HT-29 (cell line): Measurements from ENCODE around the gene FUOM. TPM values are rescaled to one million over a fixed set of nuclear protein-coding genes. Genes with fewer than 3 reads are reported as not detected.

Experiments
- DNase-seq: peaks from one replicate; pipeline ENCODE4 v3.0.0-alpha.2; 2015; ENCODE audit warnings: low spot score
- total RNA-seq: library from RNA; depleted of rRNA; stranded (reverse); fragments of >200 nt; shearing (Covaris generic); gene quantifications from 2 replicates; pipeline ENCODE4 v1.2.3, GENCODE V29; 2014

Gene FUOM
- total RNA-seq, 1 experiment from 2014 or later, result 59.7 TPM

DNA sequence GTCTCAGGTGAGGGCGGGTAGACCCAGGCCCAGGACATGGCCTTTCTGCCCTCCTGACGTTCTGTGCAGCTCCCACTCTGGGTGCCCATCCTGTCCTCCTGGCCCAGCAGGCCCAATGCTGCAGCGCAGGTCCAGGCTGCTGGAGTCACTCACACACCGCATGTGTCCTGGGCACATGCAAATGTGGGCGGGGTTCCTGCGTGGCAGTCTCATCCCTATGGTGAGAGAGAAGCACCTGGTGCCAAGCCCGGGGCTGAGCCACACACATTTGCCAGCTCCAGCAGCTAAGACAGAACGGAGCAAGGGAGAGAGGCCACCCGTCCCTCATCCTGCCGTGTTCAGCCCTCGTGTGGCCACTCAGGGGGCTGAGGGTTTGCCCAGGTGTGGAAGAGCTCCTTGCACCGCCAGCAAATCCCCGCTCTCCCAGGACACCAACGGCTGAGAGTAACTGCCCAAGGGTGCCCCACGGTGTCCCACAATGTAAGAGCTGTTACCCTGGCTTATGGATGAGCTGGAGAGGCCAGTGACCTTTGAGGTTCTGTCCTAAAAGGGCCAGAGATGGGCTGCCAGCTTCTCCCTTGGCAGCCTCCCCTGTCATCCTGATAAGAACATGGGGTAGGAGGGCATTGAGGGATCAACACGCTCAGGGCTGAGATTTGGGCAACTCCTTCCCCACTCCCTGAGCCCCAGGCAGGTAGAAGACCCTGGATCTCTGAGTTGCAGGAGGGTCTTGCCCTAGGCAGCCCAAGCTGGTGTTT is 4.4 kb downstream of the FUOM start:
- no peak for DNase-seq

DNA sequence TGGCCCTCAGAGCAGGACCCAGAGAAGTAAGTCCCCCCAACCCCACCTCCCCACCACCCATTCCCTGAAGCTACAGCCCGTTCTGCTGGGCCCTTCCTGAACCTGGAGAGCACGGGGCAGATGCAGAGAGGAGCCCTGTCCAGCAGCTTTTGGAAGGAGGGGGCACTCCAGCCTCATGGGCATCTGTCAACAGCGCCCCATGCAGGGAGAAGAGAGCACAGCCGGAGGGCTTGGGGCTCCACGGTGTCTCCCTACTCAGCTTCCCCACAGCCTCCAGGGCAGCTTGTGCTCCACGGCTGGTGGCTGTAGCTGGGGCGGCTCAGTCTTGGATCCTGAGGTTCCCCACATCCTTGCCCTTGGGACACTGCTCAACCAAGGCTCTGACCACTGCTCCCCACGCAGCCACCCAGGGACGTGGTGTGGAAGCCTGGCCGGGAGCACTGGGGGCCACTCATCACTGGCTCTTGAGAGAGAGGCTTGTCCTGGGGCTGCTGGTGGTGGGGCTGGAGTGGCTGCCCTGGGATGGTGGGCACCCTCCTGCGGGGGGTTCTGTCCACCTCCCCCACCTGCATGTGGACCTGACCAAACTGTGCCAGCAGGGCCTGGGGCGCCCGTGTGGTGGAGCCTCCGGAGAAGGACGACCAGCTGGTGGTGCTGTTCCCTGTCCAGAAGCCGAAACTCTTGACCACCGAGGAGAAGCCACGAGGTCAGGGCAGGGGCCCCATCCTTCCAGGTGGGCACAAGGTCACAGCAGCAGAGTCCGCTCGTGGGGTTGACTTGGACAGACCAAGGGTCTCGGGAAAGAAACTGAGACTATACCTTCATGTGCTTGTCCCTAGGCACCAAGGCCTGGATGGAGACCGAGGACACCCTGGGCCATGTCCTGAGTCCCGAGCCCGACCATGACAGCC is 6.2 kb downstream of the FUOM start:
- DNase-seq, result no peak

DNA sequence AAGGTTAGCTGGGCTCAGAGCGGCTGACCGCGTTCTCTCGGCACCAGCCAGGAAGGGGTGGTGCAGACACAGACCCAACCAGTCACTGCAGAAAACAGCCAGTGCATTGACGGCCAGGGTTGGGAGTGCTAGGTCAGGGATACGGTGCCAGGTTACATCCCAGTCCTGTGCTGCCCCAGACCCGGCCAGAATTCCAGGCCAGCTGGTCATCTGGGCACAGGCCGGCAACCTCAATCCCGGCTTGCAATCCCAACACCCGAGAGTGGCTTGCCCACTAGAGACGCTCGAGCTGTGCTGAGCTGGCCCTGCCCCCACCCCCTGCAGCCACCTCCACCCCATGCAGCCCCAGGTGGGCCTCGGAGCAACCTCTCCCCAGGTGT is 6.9 kb downstream of the FUOM start:
- DNase-seq, result peak; percentile 37

GRCh38 chr10:133350283-133350949 is 7.4 kb downstream of the FUOM start:
- DNase-seq, result no peak

- DNase-seq, result no peak
Observed at GRCh38 chr10:133349577-133350011, 8.2 kb downstream of the FUOM start.

DNA sequence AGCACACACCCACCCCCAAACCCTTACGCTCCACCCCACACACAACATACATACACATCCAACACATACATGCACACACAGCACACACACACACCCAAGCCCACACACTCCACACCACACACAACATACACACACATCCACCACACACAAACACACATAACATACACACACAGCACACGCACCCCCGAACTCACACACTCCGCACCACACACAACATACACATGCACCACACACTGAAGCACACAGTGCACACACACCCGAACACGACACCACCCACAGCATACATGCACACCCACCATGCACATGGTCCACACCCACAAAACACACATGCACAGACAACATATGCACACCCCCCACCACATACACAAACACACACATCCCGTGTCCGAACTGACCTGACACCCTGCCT is 8.7 kb downstream of the FUOM start:
- DNase-seq, result no peak

- DNase-seq, result peak; percentile 30
Observed at GRCh38 chr10:133347710-133348517, 9.9 kb downstream of the FUOM start.

GRCh38 chr10:133346413-133346812 is 11.4 kb downstream of the FUOM start:
- DNase-seq, result no peak

GRCh38 chr10:133344236-133344635 is 13.6 kb downstream of the FUOM start:
- DNase-seq, result no peak

DNA sequence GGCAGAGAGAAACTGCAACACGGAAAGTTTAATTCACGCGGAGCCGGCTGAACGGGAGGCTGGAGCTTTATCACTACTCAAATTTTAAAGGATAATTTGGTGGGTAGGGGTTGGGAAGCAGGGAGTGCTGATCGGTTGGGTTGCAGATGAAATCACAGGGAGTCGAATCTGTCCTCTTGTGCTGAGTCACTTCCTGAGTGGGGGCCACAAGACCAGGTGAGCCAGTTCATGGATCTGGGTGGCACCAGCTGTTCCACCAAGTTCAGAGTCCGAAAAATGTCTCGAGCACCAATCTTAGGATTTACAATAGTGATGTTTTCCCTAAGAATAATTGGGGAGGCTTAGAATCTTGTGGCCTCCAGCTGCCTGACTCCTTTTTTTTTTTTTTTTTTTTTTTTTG is 14.3 kb downstream of the FUOM start:
- DNase-seq, result no peak

DNA sequence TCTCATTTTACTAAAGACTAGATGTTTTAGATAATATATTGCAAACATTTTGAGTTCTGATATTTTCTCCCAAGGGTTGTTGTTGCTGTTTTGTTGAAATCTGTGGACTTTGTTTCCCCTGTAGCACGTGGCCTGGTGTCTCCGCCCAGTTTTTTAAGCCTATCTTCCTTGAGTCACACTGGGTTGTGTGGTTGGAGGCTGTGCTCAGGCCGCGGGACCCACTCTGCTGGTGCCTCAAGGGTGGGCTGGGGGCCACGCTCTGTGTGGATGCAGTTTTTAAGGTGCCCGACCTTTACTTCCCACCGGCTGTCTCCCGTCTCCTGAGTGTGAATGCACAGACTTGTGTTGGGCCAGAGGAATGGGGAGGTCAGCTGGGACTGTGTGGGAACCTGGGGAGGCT is 14.9 kb downstream of the FUOM start:
- no peak for DNase-seq

- DNase-seq, result no peak
Observed at GRCh38 chr10:133341983-133342382, 15.8 kb downstream of the FUOM start.

- DNase-seq, result no peak
Observed at GRCh38 chr10:133339708-133340380, 18.0 kb downstream of the FUOM start.

- DNase-seq, result no peak
Observed at GRCh38 chr10:133338080-133339071, 19.4 kb downstream of the FUOM start.

- no peak for DNase-seq
Observed at GRCh38 chr10:133337370-133337725, 20.5 kb downstream of the FUOM start.

GRCh38 chr10:133336577-133337369 is 21.0 kb downstream of the FUOM start, which contains the start of gene CALY:
TSS of gene CALY (minus strand) at chr10:133336896. CDS start at chr10:133328989, 7,907 bp downstream.
- DNase-seq, result no peak

- DNase-seq, result no peak
Observed at GRCh38 chr10:133336118-133336576, 21.7 kb downstream of the FUOM start.
